Measurements from ENCODE around the gene LIPC.

The LIPC gene

GRCh38 chr15:58520936-58521292 lies 89.1 kb downstream of the LIPC start:
- no peaks in the 10 kb centered on the region for H3K36me3 ChIP-seq (replicated peaks; ENCODE audit: insufficient read depth, low read length)
- no peak overlapping the region for H3K9ac ChIP-seq (ENCODE audit: low read length)
- H3K9me3 ChIP-seq (replicated peaks; ENCODE audit: insufficient read depth, low read length), result no peaks in the 10 kb centered on the region
- H3K27ac ChIP-seq (ENCODE audit: low read length), result no peak overlapping the region
- H3K4me1 ChIP-seq (ENCODE audit: low read length), result peaks cover 26% of the 10 kb centered on the region
- H2AFZ ChIP-seq (ENCODE audit: low read length), result no peak overlapping the region
- no peaks in the 10 kb centered on the region for H3K79me2 ChIP-seq (ENCODE audit: low read length)
- H4K20me1 ChIP-seq (ENCODE audit: insufficient read depth, low read length), result no peaks in the 10 kb centered on the region
- no peaks in the 10 kb centered on the region for H3K27me3 ChIP-seq (replicated peaks; ENCODE audit: insufficient read depth, low read length)
- DNase-seq, result no peak
- TF ChIP-seq EZH2phosphoT487 (IDR thresholded peaks at IDR 0.05; ENCODE audit: low read length) (no peak), CTCF (IDR thresholded peaks at IDR 0.05; ENCODE audit: low read length) (no peak), EZH2 (optimal IDR thresholded peaks at IDR 0.05; ENCODE audit: low read depth, low read length) (no peak)
- H3K4me2 ChIP-seq (ENCODE audit: low read depth, low read length), result no peak overlapping the region
- peaks cover 10% of the 10 kb centered on the region for H3F3A ChIP-seq (ENCODE audit: insufficient read depth, low read length)
- no peaks in the 10 kb centered on the region for H3K9me2 ChIP-seq (replicated peaks; ENCODE audit: insufficient read depth, low read length)
- no peak overlapping the region for H3K4me3 ChIP-seq (ENCODE audit: low read length)

GRCh38 chr15:58521293-58521991 lies 89.7 kb downstream of the LIPC start:
- DNase-seq, result no peak
- Histone ChIP-seq H3K4me2 (ENCODE audit: low read depth, low read length) (no peak overlapping the region), H3K27me3 (replicated peaks; ENCODE audit: insufficient read depth, low read length) (no peaks in the 10 kb centered on the region), H3K27ac (ENCODE audit: low read length) (no peak overlapping the region), H3F3A (ENCODE audit: insufficient read depth, low read length) (peaks cover 10% of the 10 kb centered on the region), H3K4me3 (ENCODE audit: low read length) (no peak overlapping the region), H3K9ac (ENCODE audit: low read length) (no peak overlapping the region), H3K9me2 (replicated peaks; ENCODE audit: insufficient read depth, low read length) (no peaks in the 10 kb centered on the region), H3K79me2 (ENCODE audit: low read length) (no peaks in the 10 kb centered on the region), H3K9me3 (replicated peaks; ENCODE audit: insufficient read depth, low read length) (no peaks in the 10 kb centered on the region), H3K36me3 (replicated peaks; ENCODE audit: insufficient read depth, low read length) (no peaks in the 10 kb centered on the region), H2AFZ (ENCODE audit: low read length) (no peak overlapping the region), H3K4me1 (ENCODE audit: low read length) (peaks cover 26% of the 10 kb centered on the region), H4K20me1 (ENCODE audit: insufficient read depth, low read length) (no peaks in the 10 kb centered on the region)
- TF ChIP-seq EZH2 (optimal IDR thresholded peaks at IDR 0.05; ENCODE audit: low read depth, low read length), result no peak
- TF ChIP-seq EZH2phosphoT487 (IDR thresholded peaks at IDR 0.05; ENCODE audit: low read length), result no peak
- no peak for TF ChIP-seq CTCF (IDR thresholded peaks at IDR 0.05; ENCODE audit: low read length)

- Histone ChIP-seq H3K4me2 (ENCODE audit: low read depth, low read length) (no peak overlapping the region), H4K20me1 (ENCODE audit: insufficient read depth, low read length) (no peaks in the 10 kb centered on the region), H3K9me2 (replicated peaks; ENCODE audit: insufficient read depth, low read length) (no peaks in the 10 kb centered on the region), H3K4me3 (ENCODE audit: low read length) (no peak overlapping the region), H3K79me2 (ENCODE audit: low read length) (no peaks in the 10 kb centered on the region), H3F3A (ENCODE audit: insufficient read depth, low read length) (peaks cover 10% of the 10 kb centered on the region), H3K4me1 (ENCODE audit: low read length) (peaks cover 20% of the 10 kb centered on the region), H3K27ac (ENCODE audit: low read length) (no peak overlapping the region), H3K9ac (ENCODE audit: low read length) (no peak overlapping the region), H3K36me3 (replicated peaks; ENCODE audit: insufficient read depth, low read length) (no peaks in the 10 kb centered on the region), H3K27me3 (replicated peaks; ENCODE audit: insufficient read depth, low read length) (no peaks in the 10 kb centered on the region), H3K9me3 (replicated peaks; ENCODE audit: insufficient read depth, low read length) (no peaks in the 10 kb centered on the region), H2AFZ (ENCODE audit: low read length) (no peak overlapping the region)
- no peak for DNase-seq
- no peak for TF ChIP-seq EZH2phosphoT487 (IDR thresholded peaks at IDR 0.05; ENCODE audit: low read length)
- no peak for TF ChIP-seq EZH2 (optimal IDR thresholded peaks at IDR 0.05; ENCODE audit: low read depth, low read length)
- no peak for TF ChIP-seq CTCF (IDR thresholded peaks at IDR 0.05; ENCODE audit: low read length)
Measured at GRCh38 chr15:58522391-58522790, 90.6 kb downstream of the LIPC start.
